GM21737 (cell line): ENCODE data around the gene TMEM178B.

ENCODE experiments used
- ATAC-seq: cut with Tn5 transposase; IDR thresholded peaks from one replicate; pipeline ENCODE4 v1.9.1; 2021; ENCODE audit warnings: mild to moderate bottlenecking, moderate library complexity; ENCODE audit not compliant: unreplicated experiment

Gene TMEM178B

DNA sequence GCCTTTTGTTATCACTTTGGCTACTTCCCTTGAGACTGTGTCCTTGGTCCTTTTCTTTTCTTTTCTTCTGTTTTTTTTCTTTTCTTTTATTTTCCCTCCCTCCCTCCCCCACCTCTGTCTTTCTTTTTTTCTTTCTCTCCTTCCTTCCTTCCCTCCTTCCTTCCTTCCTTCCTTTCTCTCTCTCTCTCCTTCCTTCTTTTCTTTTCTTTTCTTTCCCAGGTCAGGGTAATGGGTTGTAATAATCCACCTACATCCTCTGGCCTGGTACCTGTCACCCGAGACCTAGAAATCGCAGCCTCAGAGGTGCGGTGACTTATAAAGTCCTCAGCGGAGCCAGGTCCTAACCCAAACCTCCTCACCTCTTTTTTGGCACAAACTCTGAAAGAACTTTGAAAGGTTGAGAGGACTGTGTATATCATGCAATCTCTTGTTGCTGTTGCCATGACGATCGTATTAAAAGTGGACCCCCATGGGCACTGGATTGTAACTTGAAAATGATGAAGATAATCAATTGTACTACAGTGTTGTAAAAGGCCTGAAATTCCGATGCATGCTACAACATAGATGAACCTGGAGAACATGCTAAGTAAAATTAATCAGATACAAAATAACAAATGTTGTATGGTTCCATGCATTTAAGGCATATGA lies 336.6 kb downstream of the TMEM178B start:
- no peak for ATAC-seq

DNA sequence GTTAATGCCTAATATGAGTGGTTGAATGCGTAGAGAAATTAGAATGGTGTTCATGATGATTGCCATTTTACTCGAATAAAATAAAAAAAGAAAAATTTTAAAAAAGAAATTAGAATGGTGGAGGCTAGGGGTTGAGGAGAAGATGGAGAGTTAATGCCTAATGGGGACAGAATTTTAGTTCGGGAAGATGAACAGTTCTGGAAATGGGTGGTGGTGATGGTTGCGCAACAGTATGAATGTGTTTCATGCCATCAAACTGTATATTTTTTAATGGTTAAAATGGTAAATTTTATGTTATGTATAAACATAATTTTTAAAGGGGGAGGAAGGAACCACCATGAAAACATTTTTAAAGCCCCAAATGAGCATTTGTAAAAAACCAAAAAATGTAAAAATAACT lies 337.3 kb downstream of the TMEM178B start:
- no peak for ATAC-seq

DNA sequence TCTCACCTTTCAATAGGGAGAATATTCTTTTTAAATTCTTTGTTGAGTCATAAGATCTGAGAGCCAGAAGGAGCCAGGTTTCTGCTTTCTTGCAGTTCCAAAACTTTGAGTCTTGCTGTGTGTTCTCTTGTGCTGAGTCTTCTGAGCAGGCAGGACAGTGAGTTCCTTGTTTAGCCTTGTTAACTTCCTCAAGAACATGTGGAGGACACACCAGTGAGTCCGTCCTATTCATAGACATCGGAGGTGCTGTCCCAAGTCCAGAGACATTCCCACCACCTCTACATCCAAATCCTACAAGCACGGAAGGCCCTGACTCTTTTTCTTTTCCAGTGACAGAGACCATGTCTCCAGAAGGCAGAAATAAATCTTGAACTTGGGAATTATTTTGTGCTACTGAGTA lies 342.1 kb downstream of the TMEM178B start:
- no peak for ATAC-seq

DNA sequence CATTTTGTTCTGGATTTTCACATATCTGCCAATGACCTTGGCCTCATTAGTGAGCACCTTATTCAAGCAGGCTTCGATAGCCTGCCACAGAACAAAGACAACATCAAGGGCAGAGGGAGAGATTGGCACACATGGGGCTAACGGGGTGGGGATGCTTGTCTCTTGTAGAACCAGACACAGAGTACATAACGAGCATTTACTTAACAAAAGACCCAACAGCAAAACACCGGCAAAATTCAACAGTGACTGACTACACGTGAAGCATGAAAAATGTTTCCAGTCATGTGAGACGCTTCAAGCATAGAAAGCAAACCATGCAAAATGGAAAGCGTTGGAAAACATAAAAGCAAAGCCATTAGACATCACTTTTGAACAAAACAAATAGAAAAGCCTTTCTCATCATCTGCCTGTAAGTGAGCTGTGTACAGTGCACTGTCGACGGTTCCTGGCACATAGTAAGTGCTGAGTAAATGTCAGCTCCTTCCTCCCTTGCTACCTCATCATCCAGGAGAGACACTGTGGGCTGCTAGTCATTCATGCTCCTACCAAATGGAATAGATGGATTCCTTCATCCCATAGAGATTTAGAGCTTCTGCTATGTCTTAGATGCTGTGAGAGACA lies 342.9 kb downstream of the TMEM178B start:
- no peak for ATAC-seq

DNA sequence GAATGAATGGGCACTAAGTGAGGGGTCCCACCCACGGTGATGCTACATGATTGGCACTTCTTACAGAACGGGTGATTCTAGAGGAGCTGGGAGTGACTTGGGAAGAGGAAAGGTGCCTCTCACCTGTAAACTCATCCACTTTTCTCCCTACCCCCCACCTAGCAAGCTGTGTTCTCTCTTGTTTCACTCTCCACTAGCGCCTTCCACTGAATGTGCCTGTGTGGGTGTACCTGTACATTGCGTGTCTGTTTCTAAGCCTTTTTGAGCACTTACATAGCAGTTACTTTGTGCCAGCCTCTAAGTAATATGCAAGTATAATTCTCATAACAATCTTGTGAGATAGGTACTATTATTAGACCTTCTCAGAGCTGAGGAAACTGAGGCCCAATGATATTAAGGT lies 343.6 kb downstream of the TMEM178B start:
- no peak for ATAC-seq

DNA sequence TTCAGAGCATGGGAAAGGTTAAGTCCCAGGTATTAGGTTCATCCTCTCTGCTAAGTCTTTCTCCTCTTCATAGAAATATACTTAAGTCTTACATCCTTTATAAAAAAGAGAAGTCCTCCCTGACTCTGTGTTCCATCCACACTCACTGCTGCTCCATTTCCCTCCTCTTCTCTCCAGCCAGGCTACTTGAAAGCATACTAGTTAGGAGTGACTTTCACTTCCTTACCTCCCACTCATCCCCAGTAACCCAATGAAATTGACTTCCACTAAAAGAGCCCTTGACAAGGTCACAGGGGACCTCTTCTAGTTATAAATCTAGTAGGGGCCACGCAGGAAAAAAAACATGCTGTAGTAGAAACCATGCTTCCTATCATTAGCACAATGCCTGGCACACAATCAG lies 344.2 kb downstream of the TMEM178B start:
- ATAC-seq, result no peak

DNA sequence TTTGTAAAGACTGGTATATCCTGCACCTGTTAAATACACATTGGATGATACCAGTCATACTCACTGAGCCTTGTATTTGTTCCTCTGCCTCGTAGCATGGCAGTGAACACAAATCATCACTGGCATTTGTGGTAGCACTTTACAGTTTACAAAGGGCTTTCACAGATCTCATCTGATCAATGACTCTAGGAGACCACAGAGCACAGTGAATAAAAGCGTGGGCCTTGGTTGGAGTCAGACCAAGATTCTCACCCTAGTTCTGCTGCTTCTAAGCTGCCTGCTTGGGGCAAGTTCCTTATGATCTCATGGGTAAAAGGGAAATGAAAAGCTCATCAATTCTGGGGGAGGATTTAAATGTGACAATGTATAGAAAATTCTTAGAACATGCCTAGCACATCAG lies 347.4 kb downstream of the TMEM178B start:
- ATAC-seq, result no peak

DNA sequence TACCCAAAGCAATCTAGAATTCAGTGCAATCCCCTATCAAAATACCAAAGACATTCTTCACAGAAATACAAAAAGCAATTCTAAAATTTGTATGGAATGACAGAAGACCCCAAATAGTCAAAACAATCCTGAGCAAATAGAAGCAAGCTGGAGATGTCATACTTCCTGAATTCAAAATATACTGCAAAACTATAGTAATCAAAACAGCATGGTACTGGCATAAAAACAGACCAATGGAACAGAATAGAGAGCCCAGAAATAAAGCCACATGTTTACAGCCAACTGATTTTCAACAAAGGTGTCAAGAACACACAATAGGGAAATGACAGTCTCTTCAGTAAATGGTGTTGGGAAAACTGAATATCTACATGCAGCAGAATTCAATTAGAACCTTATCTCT lies 353.3 kb downstream of the TMEM178B start:
- no peak for ATAC-seq

DNA sequence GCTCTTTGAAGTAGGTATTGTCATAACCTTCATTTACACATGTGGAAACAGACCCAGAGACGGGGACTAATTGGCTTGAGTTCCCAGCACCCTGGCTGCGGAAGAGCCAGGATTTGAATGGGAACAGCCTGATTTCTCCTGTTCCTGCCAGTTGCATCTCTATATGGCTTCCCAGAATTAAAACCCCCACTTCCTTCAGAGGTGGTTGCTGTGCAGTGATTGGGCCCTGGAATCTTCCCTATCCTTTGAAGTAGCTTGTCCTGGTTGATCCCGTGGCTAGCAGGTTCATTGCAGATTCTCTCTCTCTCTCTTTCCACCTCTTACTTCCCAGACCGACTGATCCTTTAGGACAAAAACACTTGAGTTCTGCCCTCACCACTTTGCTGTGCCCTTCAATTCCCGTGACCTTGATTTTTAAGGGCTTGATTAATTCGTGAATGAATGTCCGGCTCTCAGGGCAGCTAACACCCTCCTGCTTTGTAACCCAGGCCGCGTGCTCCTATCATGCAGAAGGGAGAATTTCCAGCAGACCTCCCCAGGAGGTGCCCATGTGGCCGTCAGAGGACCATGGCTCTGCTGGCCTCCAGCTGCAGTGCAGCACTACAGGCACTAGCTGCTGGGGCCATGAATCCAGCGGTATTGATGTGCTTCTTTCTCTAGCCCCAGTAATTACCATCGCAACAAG lies 356.7 kb downstream of the TMEM178B start:
- no peak for ATAC-seq

DNA sequence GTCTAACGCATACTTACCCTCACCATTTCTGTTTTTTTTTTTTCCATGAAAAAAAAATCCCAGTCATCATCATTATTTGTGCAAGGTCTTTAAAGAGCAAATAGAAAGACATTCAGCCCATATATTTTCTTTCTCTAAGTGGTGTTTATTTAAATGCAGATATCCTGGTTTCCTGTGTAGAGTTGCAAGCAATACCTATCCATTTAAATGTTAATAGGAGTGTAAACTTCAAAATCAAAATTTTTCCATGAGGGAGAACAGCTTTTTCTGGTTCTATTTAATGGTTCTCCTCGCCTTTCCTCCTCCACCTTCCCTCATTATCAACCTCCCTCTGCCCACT lies 357.2 kb downstream of the TMEM178B start:
- no peak for ATAC-seq

DNA sequence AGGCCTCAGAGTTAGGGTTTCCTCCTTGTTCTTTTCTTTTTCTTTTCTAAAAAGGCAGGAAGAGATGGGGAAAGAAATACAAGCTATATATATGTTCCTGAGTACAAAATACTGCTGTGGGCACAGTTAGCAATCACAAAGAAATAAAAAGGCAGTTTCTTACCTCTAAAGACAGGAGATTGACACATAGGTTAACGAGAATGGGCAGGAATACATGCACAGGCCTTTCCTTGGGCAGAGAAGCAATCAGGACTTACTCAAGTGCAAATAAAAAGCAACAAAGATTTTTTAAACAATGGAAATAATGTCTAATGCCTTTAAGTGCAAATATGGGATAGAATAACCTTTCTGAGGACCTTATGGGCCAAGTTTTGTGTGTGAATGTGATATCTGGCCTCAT lies 357.8 kb downstream of the TMEM178B start:
- no peak for ATAC-seq

DNA sequence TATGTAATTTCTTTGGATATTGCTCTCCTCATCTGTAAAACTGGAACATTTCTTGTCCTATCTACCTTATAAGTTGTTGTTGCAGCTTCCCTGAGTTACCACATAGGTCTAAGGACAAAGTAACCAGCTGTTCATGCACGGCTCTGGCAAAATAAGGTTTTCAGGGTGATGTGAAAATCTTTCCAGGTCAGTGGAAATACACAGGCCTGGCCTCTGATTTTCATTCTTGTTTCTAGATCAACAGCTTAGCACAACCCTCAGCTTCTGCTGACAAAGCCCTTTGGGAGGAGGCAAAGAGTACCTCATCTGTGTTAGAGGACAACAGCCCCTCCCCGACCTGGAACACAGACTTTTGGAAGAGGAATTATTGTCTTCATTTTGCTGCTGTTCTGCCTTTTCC lies 359.8 kb downstream of the TMEM178B start:
- no peak for ATAC-seq

DNA sequence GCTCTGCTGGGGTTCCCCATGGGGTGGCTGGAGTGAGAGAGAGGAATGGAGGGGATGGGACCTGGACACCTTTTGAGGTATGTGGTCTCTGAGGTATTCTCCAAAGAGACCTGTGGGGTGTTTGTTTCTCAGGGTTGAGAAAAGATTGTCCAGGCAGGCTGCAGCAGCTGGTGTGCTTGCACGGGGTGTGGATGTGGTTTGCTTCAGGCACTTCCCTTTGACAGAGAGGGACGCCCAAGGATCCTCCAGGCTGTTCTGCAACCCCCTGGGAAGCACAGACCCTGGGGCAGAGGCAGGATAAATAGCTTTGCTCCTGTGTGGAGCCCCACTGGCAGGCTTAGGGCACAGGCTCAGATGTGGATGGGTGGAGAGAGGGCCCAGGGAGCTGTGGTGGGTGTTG lies 362.3 kb downstream of the TMEM178B start:
- ATAC-seq, result no peak

DNA sequence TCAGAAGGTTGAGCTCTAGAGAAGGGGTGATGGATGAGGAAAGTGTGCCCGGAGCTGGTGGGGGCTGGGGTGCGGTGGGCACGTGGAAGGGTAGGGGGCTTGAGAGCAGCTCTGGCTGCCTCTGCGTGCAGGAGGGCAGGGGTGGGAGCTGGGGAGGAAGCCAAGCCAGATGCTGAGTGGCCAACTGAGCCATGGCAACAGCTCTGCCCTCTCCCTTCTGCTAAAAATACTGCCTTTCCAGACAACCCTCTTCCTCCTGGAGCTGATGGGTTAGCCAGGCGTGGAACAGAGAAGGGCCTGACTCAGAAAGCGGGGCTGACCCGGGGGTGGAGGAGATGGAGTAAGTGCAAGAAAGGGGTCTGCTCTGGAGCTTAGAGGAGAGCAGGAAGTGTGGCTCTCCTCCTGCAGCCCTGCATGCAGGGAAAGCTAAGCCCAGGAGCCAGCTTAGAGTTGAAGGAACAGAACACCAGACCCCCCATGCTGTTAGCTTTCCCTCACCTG lies 362.8 kb downstream of the TMEM178B start:
- ATAC-seq, result no peak

DNA sequence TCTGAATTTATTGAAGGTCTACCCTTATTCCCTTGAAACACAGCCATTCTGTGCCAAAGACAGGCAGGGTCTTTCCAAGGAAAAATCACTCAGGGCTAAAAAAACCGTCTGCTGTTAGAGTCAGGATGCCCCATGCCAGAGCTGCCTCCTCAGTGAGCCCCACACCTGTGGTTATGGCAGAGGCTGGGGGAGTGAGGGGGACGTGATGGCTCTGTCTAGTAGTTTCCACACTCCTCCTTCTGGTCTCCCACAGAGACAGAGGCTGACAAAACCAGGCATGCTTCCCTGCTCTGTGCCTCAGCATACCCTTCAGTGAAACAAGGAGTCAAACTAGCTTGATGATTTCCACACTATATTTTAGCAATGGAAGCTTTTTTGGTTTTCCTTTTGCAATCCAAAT lies 365.3 kb downstream of the TMEM178B start:
- ATAC-seq, result no peak

DNA sequence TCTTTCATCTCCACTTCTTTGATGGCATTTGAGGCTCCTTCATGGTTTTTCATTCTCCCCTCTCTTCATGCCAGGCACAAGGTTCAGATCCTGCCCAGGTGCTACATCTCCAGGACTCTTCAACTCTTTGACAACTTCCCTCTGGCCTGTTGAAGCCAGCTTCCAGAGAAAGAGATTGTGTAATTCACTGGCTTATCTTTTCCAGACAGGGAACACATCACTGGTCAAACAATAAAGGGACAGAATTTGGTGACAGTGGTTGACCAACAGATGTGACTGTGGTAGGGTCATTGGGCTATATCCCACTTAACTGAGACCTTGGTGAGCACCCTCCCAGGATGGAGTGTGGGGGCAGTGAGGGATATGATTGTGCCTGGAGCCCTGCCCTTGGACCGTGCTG lies 365.9 kb downstream of the TMEM178B start:
- ATAC-seq, result no peak

DNA sequence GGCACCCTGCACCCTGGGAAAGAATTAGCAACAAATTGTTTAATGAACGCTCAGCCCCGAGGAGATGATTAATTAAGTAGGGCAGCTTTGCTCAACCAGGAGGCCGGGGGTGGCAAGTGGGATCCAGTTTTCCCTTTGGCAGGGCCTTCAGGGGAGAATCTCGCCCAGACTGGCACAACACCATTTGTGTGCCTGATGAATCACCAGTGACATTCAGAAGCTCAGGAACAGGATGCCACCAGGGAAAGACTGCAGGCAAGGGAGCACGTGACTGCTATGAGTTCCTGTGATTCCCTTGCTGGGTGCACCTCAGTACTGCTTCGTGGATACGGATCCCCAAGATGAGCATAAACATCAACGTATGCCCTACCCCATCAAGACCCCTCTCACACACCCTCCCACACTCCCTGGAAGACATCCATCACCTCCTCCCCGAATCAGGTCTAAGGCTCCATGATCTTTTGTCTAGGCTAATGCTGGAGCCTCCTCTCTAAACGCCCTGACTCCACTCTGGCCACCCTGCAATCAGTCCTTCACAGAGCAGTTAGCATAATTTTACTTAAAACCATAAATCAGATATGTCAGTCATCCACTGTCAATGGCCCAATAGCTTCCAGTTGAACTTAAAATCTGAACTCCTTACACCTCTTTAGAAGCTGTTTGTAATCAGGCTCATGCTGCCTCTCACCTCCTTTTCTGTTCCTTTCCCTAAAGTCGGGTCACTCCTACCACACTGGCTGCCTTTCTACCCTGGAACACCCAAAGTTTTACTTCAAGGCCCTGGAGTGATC lies 368.2 kb downstream of the TMEM178B start:
- ATAC-seq, result no peak

DNA sequence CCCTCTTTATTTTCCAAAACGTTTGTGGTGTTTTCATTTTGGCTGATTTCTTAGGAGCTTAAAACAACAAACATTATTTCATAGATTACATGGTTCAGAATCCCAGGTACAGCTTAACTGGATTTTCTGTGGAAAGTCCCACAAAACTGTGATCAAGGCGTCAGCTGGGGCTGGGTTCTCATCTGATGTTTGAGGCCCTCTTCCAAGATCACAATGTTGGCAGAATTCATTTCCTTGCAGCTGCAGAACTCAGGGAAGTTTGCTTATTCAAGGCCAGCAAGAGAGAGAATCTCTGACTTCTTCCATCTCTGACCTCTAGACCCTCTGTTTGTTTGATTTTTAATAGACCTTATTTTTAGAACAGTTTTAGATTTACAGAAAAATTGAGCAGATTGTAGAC lies 368.9 kb downstream of the TMEM178B start:
- no peak for ATAC-seq

DNA sequence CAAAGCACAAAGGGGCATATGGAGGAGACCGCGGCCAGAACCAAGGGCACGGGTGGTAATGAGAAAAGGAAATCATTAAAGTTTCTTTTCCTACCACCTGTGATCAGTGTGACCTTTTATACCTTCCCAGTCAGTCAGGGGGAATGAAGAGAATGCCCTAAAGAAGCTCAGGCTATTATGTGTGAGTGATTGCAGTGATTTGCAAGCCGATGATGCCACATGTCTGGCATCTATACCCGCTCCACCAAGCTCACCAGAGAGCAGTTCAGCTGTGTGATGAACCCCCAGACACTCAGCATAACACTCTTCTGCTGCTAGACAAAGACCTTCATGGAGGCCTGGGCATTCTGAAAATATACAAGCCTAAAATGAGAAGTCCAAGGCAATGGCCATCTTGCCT lies 371.1 kb downstream of the TMEM178B start:
- ATAC-seq, result no peak

DNA sequence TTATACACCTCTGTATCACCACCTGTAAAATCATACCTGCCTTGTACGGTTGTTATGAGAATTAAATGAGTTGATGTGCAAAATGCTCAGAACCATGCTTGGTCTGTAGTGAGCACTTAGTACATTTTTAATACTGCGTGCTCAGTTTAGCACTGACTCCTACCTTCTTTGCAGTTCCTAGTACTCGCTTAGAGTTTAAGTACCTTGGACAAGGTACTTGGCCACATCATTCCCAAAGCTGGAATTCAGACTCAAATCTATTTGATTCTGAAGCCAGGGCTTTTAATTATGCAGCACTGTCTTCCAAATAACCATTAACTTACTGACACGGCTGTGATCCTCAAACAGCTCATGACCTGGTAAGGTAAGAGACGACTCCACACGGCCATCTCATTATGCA lies 377.4 kb downstream of the TMEM178B start:
- no peak for ATAC-seq

DNA sequence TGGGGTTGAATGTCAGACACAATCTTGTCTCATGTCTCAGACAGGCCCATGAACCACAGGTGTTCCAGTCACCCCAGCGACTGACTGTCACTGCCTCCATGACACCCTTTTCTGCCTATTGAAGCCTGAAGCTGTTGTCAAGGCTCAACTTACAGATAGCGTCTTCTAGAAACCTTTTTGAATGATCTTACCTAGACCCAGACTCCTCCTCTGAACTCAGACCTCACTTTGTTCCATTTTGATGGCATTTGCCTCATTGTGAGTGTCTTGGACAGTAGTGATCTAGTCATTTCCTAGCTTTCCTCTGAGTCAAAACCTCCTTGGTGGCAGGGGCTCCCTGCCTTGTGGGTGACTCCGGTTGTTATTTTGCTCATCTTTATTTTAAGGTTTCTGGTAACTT lies 379.0 kb downstream of the TMEM178B start:
- ATAC-seq, result no peak

DNA sequence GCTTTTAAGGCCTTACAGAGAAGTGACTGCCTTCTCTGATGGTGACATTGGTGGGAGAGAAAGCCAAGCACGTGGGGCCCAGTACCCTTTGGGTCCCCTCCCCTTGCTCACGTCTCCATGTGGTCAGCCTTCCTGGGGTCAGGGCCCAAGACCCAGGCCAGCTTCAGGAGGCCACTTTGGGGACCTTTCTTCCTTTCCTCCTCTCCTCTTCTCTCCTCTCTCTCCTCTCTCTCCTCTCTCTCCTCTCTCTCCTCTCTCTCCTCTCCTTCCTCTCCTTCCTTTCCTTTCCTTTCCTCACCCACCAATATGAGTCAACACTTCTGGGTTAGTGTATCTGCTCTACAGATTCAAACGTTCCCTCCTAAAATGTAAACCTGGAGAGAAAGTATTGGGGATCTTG lies 380.5 kb downstream of the TMEM178B start:
- ATAC-seq, result no peak
